Left colon (tissue), 2 donors: Measurements from ENCODE around the gene ARID3B. TPM values are rescaled to one million over a fixed set of nuclear protein-coding genes. Genes with fewer than 3 reads are reported as not detected.
"Not testable (repeated sequence)": the region's sequence is repeated elsewhere in the genome, so short reads cannot be mapped to it uniquely, and the experiment has no call there.

Source experiments
- ATAC-seq: fragments of 200-7000 bp; cut with Tn5 transposase; one replicate; pipeline ENCODE4 v1.9.1; 2020; ENCODE audit warnings: mild to moderate bottlenecking, moderate library complexity
- DNase-seq, 2 donors: peaks; one replicate each; pipeline ENCODE4 v3.0.0-alpha.2; 2020
- intact Hi-C, 2 donors: fragments of 100-400 bp; cut with DNase I in 1 of 2; cut with micrococcal nuclease in 1 of 2; formaldehyde crosslinking; loops; one replicate each; pipeline versions ENCODE4 v1.11.2 to v1.14.0; 2022; cut with DNase I, micrococcal nuclease
- total RNA-seq, 2 donors: library from RNA; stranded (reverse); fragmentation: NEBNext Ultra II Directional; extraction: Animal tissue kit (Norgen Biotek cat#: 25700); gene quantifications; one replicate each; pipeline ENCODE4 v1.2.1, GENCODE V29; 2021
- donor health status: DM: no; HTN: no; CAD: no.
- donor health status: DM: yes; HTN: yes; CAD: no.

The ARID3B gene
- total RNA-seq, 2 donors from 2014 or later: 11.7 to 12.1 TPM

- ATAC-seq (no peak), DNase-seq (no peak)
- intact Hi-C loops: no loop called here
Measured at GRCh38 chr15:74594455-74594854, 53.4 kb downstream of the ARID3B start.

- DNase-seq (no peak), ATAC-seq (no peak)
- intact Hi-C loops: no loop called here
Measured at GRCh38 chr15:74595271-74595670, 54.3 kb downstream of the ARID3B start.

- intact Hi-C loops, ATAC-seq, DNase-seq: not testable (repeated sequence)
Measured at GRCh38 chr15:74596736-74597135, 55.7 kb downstream of the ARID3B start.

- ATAC-seq, intact Hi-C loops, DNase-seq: not testable (repeated sequence)
Measured at GRCh38 chr15:74597146-74597705, 56.2 kb downstream of the ARID3B start.

- intact Hi-C loops: no loop called here
- DNase-seq: peak; percentile 96
- ATAC-seq: peak; percentile 96
Measured at GRCh38 chr15:74598126-74598842, 57.3 kb downstream of the ARID3B start.

- ATAC-seq: no peak
- intact Hi-C loops: no loop called here
- no peak for DNase-seq
Measured at GRCh38 chr15:74599156-74599555, 58.1 kb downstream of the ARID3B start.

- intact Hi-C loops: no loop called here
- ATAC-seq (no peak), DNase-seq (no peak)
Measured at GRCh38 chr15:74603026-74603788, 62.2 kb downstream of the ARID3B start.

- intact Hi-C loops: no loop called here
- no peak for DNase-seq
- no peak for ATAC-seq
Measured at GRCh38 chr15:74603789-74604705, 63.0 kb downstream of the ARID3B start.

GRCh38 chr15:74604983-74605794 lies 64.2 kb downstream of the ARID3B start:
- ATAC-seq: no peak
- intact Hi-C loops: no loop called here
- no peak for DNase-seq

GRCh38 chr15:74605795-74606150 lies 64.8 kb downstream of the ARID3B start:
- DNase-seq (no peak), ATAC-seq (no peak)
- intact Hi-C loops: no loop called here

GRCh38 chr15:74608786-74609185 lies 67.8 kb downstream of the ARID3B start:
- intact Hi-C loops: no loop called here
- no peak for DNase-seq
- peak; percentile 28 for ATAC-seq

GRCh38 chr15:74609938-74610301 lies 68.9 kb downstream of the ARID3B start:
- DNase-seq (no peak), ATAC-seq (no peak)
- intact Hi-C loops: loop anchor here in 1 of 2 donors (10.0 kb wide), 1 partner anchor 65 kb away; the partner anchor contains the start of gene ARID3B

GRCh38 chr15:74610302-74610951 lies 69.4 kb downstream of the ARID3B start:
- ATAC-seq (no peak), DNase-seq (no peak)
- intact Hi-C loops: loop anchor here in 1 of 2 donors (10.0 kb wide), 1 partner anchor 66 kb away; the partner anchor contains the start of gene ARID3B

GRCh38 chr15:74611341-74611740 lies 70.3 kb downstream of the ARID3B start:
- ATAC-seq (no peak), DNase-seq (no peak)
- intact Hi-C loops: loop anchor here in 1 of 2 donors (10.0 kb wide), 1 partner anchor 67 kb away; the partner anchor contains the start of gene ARID3B

- ATAC-seq: no peak
- no peak for DNase-seq
- intact Hi-C loops: loop anchor here in 1 of 2 donors (10.0 kb wide), 1 partner anchor 67 kb away; the partner anchor contains the start of gene ARID3B
Measured at GRCh38 chr15:74611834-74612233, 70.8 kb downstream of the ARID3B start.

GRCh38 chr15:74612677-74613076 lies 71.7 kb downstream of the ARID3B start:
- no peak for DNase-seq
- ATAC-seq: no peak
- intact Hi-C loops: loop anchor here in 1 of 2 donors (10.0 kb wide), 1 partner anchor 68 kb away; the partner anchor contains the start of gene ARID3B
